Esophagus muscularis mucosa (tissue), 3 donors: ENCODE data around the gene EGLN3.

Experiments
- POLR2AphosphoS5 ChIP-seq, 2 donors: sonication (generic); formaldehyde crosslinking; IDR thresholded peaks; one replicate each; pipeline ENCODE4 v1.6.1; 2017; ENCODE audit warnings: antibody characterized with exemption in 2 of 2
- TF ChIP-seq, protein P1 (sequence below), 3 experiments: fragments of 200-600 bp in 2 of 3; fragments of 450-650 bp in 1 of 3; sonication (generic) in 2 of 3; IDR thresholded peaks; one replicate each; pipeline ENCODE4 v1.5.1; 2017 to 2019; ENCODE audit warnings: antibody characterized with exemption in 3 of 3, mild to moderate bottlenecking in 2 of 3, moderate library complexity in 1 of 3

DNA sequence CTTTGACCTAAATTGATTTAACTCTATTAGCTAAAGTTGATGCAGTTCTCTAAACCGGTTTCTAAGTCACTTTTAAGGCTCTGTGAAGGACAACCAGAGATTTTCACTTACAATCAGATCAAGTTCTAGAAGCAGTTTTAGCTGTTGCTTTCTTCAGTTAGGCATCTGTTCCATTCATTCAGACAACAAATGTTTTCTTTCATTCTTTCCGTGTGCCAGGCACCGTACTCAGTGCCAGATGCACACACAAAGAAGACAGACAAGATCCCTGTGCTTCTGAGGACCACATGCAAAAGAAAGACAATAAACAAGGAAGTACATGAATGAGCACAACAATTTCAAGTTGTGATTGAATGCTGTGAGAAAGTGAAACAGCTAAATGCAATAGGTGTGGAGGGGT lies 11.1 kb upstream of the EGLN3 start:
- TF ChIP-seq, protein P1, sequence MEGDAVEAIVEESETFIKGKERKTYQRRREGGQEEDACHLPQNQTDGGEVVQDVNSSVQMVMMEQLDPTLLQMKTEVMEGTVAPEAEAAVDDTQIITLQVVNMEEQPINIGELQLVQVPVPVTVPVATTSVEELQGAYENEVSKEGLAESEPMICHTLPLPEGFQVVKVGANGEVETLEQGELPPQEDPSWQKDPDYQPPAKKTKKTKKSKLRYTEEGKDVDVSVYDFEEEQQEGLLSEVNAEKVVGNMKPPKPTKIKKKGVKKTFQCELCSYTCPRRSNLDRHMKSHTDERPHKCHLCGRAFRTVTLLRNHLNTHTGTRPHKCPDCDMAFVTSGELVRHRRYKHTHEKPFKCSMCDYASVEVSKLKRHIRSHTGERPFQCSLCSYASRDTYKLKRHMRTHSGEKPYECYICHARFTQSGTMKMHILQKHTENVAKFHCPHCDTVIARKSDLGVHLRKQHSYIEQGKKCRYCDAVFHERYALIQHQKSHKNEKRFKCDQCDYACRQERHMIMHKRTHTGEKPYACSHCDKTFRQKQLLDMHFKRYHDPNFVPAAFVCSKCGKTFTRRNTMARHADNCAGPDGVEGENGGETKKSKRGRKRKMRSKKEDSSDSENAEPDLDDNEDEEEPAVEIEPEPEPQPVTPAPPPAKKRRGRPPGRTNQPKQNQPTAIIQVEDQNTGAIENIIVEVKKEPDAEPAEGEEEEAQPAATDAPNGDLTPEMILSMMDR (IDR thresholded peaks at IDR 0.05) = no peak
- no peak for TF ChIP-seq POLR2AphosphoS5 (IDR thresholded peaks at IDR 0.05)
